Retinal pigment epithelial cell (primary cell): Measurements from ENCODE around the gene BMI1.
"Not testable (repeated sequence)": the region's sequence is repeated elsewhere in the genome, so short reads cannot be mapped to it uniquely, and the experiment has no call there.

ENCODE experiments used
- DNase-seq: peaks from one replicate; pipeline ENCODE4 v3.0.0-alpha.2; 2010; ENCODE audit warnings: low read depth
- H3K4me3 ChIP-seq: 2 replicates; pipeline ENCODE4 v1.5.1; 2011; ENCODE audit warnings: mild to moderate bottlenecking, low read length, control low read depth, moderate library complexity
- CTCF ChIP-seq: conservative IDR thresholded peaks from 2 replicates; pipeline ENCODE4 v1.5.1; 2011; ENCODE audit warnings: low read depth, low read length, control low read depth, inconsistent platforms

Gene BMI1

GRCh38 chr10:22344781-22345300 is 23.9 kb downstream of the BMI1 start:
- no peak overlapping the region for H3K4me3 ChIP-seq
- DNase-seq: no peak
- TF ChIP-seq CTCF: no peak

- no peak for TF ChIP-seq CTCF
- DNase-seq: no peak
- no peak within 1 kb of the TSS for H3K4me3 ChIP-seq
These were observed 24.6 kb downstream of the BMI1 start, which contains the start of gene SPAG6 for GRCh38 chr10:22345301-22346095. SPAG6 (plus strand) TSS chr10:22345496; CDS start chr10:22345612, 116 bp downstream.

GRCh38 chr10:22346096-22346661 is 25.3 kb downstream of the BMI1 start:
- no peak for TF ChIP-seq CTCF
- H3K4me3 ChIP-seq: no peak overlapping the region
- DNase-seq: no peak

- TF ChIP-seq CTCF: no peak
- no peak for DNase-seq
- H3K4me3 ChIP-seq: no peak overlapping the region
These were observed 28.9 kb downstream of the BMI1 start for GRCh38 chr10:22349755-22350154.

- no peak overlapping the region for H3K4me3 ChIP-seq
- DNase-seq: no peak
- no peak for TF ChIP-seq CTCF
These were observed 30.3 kb downstream of the BMI1 start for GRCh38 chr10:22351131-22351703.

- DNase-seq: no peak
- no peak overlapping the region for H3K4me3 ChIP-seq
- TF ChIP-seq CTCF: no peak
These were observed 35.5 kb downstream of the BMI1 start for GRCh38 chr10:22356324-22356873.

- not testable (repeated sequence) for H3K4me3 ChIP-seq, DNase-seq
These were observed 36.9 kb downstream of the BMI1 start for GRCh38 chr10:22357770-22358169.
